Epithelial cell of esophagus (primary cell): ENCODE results near the gene MUC22.
A peak's percentile ranks its signal among the peaks of the same experiment; 100 is the strongest.
"Not testable (repeated sequence)": the region's sequence is repeated elsewhere in the genome, so short reads cannot be mapped to it uniquely, and the experiment has no call there.

Source experiments
- DNase-seq: peaks from one replicate; pipeline ENCODE4 v3.0.0; 2010; ENCODE audit warnings: low read depth
- H3K4me3 ChIP-seq: 2 replicates; pipeline ENCODE4 v1.5.1; 2011; ENCODE audit warnings: mild to moderate bottlenecking, low read length, control low read depth
- CTCF ChIP-seq: IDR thresholded peaks from 2 replicates; pipeline ENCODE4 v1.5.1; 2011; ENCODE audit warnings: low read depth, mild to moderate bottlenecking, low read length, control low read depth, inconsistent platforms; ENCODE audit not compliant: insufficient read depth; ENCODE audit errors: missing control alignments

MUC22 gene

GRCh38 chr6:31020057-31020456 lies 9.8 kb downstream of the MUC22 start:
- H3K4me3 ChIP-seq, result no peak overlapping the region
- DNase-seq, result no peak
- no peak for TF ChIP-seq CTCF

- DNase-seq, H3K4me3 ChIP-seq: not testable (repeated sequence)
Observed at GRCh38 chr6:31020631-31021255, 10.5 kb downstream of the MUC22 start.

- DNase-seq, H3K4me3 ChIP-seq: not testable (repeated sequence)
Observed at GRCh38 chr6:31021705-31022531, 11.6 kb downstream of the MUC22 start.

GRCh38 chr6:31025595-31025994 lies 15.3 kb downstream of the MUC22 start:
- no peak for TF ChIP-seq CTCF
- DNase-seq, result no peak

GRCh38 chr6:31031095-31031494 lies 20.8 kb downstream of the MUC22 start:
- no peak overlapping the region for H3K4me3 ChIP-seq
- no peak for DNase-seq
- no peak for TF ChIP-seq CTCF

More at GRCh38 chr6:31025595-31025994, 15.3 kb downstream of the MUC22 start:
- no peak overlapping the region for H3K4me3 ChIP-seq

GRCh38 chr6:31033075-31033474 lies 22.8 kb downstream of the MUC22 start:
- no peak overlapping the region for H3K4me3 ChIP-seq
- no peak for DNase-seq
- TF ChIP-seq CTCF, result no peak

GRCh38 chr6:31035862-31036497 lies 25.7 kb downstream of the MUC22 start:
- no peak overlapping the region for H3K4me3 ChIP-seq
- no peak for TF ChIP-seq CTCF
- peak; percentile 48 for DNase-seq
